HG03066 (cell line): ENCODE measurements around the gene CFAP161.
"Not testable (repeated sequence)": the region's sequence is repeated elsewhere in the genome, so short reads cannot be mapped to it uniquely, and the experiment has no call there.

Experiments used
- ATAC-seq: cut with Tn5 transposase; IDR thresholded peaks from one replicate; pipeline ENCODE4 v1.9.1; 2021; ENCODE audit warnings: low read depth; ENCODE audit not compliant: unreplicated experiment

The CFAP161 gene

DNA sequence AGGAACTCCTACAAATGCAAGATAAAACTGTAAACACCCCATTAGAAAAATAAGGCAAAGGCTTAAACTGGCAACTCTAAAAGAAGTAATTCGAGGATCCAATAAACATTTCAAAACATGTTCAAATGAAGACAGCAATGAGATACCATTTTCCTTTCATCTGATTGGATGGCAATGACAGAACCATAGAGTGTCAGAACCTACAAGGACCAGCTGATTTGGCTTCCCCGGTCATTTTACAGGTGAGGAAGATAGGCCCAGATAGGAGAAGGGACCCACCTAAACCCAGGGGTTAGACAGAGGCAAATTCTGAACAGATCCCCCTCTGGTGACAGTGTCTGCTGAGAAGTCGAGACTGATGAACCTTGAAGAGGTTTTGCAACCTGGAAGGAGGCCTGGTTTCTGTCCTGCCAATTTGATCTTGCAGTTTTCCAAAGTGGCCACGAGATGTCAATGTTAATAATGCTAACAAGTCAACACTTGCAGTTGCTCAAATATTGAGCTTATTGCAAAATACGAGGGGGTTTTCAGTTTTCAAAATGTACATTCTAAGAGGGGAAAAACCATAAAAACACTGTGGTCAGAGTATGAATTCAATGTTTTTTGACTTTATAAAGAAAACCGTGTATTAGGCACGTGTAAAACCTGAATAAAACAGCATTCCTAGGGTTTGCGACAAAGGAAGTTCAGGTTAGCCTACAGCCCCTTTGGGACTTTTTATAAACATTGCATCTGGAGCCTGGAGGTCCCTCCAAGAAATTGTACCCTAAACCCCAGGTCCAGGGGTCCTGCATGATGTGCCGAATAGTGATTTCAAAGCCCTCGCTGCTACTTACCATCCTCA, 21.5 kb downstream of the CFAP161 start:
- no peak for ATAC-seq

GRCh38 chr15:81156324-81156723, 22.3 kb downstream of the CFAP161 start:
- ATAC-seq = no peak

- no peak for ATAC-seq
Observed at GRCh38 chr15:81157195-81157938, 23.3 kb downstream of the CFAP161 start.

GRCh38 chr15:81157939-81158223, 23.8 kb downstream of the CFAP161 start:
- ATAC-seq = no peak

DNA sequence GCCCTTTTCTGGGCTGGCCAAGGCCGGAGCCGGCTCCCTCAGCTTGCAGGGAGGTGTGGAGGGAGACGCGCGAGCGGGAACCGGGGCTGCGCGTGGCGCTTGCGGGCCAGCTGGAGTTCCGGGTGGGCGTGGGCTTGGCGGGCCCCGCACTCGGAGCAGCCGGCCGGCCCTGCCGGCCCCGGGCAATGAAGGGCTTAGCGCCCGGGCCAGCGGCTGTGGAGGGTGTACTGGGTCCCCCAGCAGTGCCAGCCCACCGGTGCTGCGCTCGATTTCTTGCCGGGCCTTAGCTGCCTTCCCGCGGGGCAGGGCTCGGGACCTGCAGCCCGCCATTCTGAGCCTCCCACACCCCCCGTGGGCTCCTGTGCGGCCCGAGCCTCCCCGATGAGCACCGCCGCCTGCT, 24.5 kb downstream of the CFAP161 start:
- not testable (repeated sequence) for ATAC-seq

- no peak for ATAC-seq
Observed at GRCh38 chr15:81160312-81161159, 26.5 kb downstream of the CFAP161 start.

DNA sequence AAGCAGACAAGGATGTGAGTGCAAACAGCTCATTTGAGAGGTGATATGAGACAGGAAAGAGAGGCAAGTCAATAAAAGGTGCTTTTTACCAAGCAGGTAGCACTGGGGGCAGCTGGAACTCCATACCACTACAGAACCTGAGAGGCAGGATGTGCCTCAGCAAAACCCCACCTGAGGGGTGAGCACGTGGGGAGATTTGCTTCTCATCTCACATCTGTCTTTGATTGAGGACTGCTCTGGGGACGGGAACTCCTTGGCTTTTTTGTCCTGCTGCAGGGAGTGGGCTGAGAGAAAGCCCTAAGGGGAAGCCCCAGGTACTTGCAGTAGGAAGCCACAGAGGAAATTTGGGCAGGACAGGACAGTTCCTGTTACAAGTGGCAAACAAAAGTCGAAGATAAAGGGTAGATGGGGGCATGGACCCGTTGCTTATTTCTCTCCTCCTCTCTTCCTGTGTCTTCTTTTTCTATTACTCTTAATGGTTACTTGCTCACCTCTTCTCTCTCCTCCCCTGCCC, 27.1 kb downstream of the CFAP161 start:
- no peak for ATAC-seq

DNA sequence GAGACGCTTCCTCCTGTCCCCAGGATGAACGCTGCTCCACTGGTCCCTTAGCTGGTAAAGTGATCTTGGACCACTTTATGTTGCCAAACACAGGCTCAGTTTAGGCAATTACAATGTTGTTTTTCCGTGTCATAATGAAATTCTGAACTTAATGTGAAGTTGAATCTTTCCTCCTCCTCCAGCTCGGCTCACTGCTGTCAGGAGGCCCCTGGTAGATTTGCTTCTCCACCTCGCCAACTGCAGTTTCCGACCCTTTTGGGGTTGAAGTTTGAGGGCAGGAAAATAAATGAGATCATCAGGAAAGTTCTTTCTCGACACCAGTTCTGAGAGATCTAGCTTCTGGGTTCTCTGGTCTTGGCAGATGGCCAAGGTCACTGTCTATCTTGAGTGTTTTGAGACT, 27.8 kb downstream of the CFAP161 start:
- ATAC-seq = no peak

DNA sequence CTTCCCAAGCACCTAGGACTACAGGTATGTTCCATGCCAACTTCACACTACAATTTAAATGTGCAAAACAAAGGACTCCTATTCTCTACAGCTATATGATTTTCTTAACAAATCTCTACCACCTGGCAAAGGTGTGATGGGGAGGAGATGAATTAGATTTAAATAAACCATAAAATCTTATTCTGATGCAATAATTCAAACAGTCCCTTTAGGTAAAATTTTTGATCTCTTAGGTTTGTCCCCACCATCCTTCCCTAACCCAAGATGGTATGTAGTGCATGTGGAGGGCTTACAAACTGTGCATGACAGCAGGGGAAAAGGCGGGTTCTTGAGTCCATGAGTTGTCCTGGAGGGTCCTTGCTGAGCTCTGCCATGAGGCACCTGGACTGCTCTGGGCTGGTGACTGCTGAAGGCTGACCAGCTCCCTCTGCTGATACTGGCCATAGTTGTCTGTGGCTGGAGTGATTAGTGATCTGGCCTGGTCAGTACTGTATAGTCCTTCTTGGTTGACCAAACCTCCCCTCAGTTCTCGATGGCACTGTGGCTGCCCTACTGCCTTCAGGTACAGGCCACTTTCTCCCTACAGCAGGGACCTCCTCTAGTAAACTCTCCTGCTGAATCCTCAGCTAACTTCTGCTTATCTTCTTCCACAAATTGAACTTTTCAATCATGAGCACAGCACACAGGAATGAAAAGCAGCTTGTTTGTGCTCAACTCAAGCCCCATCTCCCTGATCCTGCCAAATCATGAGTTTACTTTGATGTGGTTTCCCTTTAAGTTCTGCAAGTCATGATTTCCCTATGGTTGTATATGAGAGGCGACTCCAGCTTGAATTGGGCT, 30.1 kb downstream of the CFAP161 start:
- ATAC-seq = no peak

DNA sequence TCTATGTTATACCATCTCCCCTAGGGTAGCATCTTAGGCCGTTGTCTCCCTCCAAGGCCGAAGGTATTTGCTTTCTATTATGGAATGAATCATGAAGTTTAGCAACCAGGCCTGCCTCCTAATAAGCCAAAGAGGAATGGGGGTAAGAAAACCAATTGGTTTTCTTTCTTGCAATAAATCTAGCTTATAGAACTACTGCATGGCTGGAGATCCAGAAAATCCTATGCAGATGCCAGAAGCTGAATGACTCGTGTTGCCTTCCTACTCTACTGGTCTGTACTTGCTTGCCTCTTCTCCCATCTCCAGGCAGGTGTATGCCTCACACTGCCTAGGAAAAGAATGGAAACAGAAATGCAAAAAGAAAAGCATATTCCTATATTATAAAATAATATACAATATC, 31.5 kb downstream of the CFAP161 start:
- no peak for ATAC-seq

- no peak for ATAC-seq
Observed at GRCh38 chr15:81166636-81167305, 32.7 kb downstream of the CFAP161 start.

- ATAC-seq = no peak
Observed at GRCh38 chr15:81168131-81168526, 34.1 kb downstream of the CFAP161 start.

DNA sequence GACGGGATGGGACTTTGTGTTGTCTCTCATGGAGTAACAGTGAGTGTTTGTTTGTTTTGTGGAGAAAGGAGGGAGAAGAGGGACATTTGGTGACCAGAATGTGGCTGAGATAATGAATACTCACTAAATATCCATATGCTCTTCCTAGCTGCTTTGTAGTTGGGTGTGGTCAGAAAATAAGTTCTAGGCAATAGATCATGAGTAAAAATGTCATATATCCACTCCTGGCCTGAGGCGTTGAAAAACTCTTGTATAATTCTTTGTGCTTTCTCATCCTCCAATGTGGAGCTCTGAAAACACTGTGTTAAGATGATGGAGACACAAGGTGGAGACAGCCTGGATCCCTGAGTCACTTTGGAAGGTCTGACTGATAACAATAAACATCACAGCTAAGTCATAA, 34.6 kb downstream of the CFAP161 start:
- ATAC-seq = no peak

GRCh38 chr15:81170511-81170910, 36.4 kb downstream of the CFAP161 start:
- ATAC-seq = no peak

- ATAC-seq = no peak
Observed at GRCh38 chr15:81171286-81171685, 37.2 kb downstream of the CFAP161 start.

GRCh38 chr15:81174125-81174791, 40.2 kb downstream of the CFAP161 start:
- ATAC-seq = no peak

DNA sequence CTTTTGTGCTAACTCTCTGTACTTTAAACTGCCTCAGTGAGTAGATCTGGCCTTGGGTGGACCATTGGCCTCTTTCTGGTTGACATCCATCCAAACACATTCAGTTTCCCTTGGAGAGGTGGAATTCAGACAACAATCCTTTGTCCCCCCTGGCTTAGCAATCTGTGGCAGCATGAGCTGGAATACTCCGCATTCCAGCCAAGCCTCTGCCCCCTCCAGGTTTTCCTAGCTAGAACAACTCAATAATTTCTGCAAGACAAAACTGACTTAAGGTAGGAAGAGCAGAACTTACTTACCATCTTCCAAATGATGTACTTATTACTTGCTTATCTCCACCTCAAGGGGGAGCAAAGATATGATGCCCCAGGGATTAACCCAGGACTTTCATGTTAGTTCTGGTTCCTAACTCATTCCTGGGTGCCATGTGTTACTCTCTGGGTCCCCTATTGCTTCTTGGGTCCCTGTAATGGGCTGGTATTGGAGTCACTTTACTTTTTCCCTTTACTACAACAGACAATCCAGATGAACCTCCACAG, 40.8 kb downstream of the CFAP161 start:
- ATAC-seq = no peak

DNA sequence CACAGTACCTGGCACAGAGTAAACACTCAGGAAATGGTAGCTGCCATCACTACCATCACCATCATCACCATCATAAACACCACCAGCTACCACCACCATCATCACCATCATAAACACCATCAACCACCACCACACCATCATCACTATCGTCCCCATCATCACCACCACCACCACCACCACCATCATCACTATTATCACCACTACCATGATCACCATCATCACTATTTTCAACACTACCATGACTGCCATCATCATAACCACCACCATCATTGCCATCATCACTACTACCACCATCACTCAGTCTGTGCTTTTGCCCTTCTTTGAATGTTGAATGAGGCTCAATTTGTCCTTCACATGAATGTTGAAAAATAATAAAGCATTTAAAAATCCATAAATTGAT, 41.4 kb downstream of the CFAP161 start:
- no peak for ATAC-seq
